ENCODE measurements around the gene KCNK3.

KCNK3 gene

GRCh38 chr2:26706616-26707473, 14.3 kb downstream of the KCNK3 start:
- no peak overlapping the region for H3K4me3 ChIP-seq (ENCODE audit: low read length)
- no peak for TF ChIP-seq CTCF (conservative IDR thresholded peaks at IDR 0.05; ENCODE audit: low read length)
- DNase-seq (ENCODE audit: low read depth): no peak

DNA sequence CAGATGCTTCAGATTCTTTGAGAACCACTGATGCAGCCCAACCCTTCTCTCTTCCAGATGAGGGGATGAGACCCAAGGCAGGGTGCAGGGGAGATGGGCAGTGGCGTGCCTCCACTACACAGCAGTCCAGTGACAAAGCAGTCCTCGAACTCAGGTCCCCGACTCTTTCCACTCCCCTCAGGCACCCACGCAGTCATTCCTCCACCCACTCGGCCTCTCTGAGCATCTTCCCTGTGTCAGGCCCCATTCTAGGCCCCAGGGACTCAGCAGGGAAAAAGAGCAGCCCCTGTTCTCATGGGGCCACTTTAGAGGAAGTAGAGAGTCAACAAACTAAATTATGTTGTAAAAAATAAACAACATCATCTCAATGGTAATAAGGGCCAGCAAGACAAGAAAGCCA, 15.2 kb downstream of the KCNK3 start:
- TF ChIP-seq CTCF (conservative IDR thresholded peaks at IDR 0.05; ENCODE audit: low read length): no peak
- no peak for DNase-seq (ENCODE audit: low read depth)
- no peak overlapping the region for H3K4me3 ChIP-seq (ENCODE audit: low read length)

DNA sequence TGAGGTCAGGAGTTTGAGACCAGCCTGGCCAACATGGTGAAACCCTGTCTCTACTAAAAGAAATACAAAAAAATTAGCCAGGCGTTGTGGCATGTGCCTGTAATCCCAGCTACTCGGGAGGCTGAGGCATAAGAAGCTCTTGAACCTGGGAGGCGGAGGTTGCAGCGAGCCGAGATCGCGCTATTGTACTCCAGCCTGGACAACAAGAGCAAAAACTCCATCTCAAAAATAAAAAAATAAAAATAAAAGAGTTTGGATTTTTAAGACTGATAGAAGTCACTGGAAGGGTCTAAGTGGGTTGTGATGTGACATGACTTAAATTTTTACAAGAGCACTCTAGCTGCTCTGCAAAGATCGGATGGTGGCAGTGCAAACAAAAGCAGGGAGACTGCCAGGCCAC, 15.9 kb downstream of the KCNK3 start:
- no peak overlapping the region for H3K4me3 ChIP-seq (ENCODE audit: low read length)
- DNase-seq (ENCODE audit: low read depth): no peak
- no peak for TF ChIP-seq CTCF (conservative IDR thresholded peaks at IDR 0.05; ENCODE audit: low read length)

- no peak for DNase-seq (ENCODE audit: low read depth)
- TF ChIP-seq CTCF (conservative IDR thresholded peaks at IDR 0.05; ENCODE audit: low read length): no peak
- no peak overlapping the region for H3K4me3 ChIP-seq (ENCODE audit: low read length)
Measured at GRCh38 chr2:26709323-26710110, 17.0 kb downstream of the KCNK3 start.

GRCh38 chr2:26710145-26710544, 17.6 kb downstream of the KCNK3 start:
- no peak overlapping the region for H3K4me3 ChIP-seq (ENCODE audit: low read length)
- no peak for DNase-seq (ENCODE audit: low read depth)
- no peak for TF ChIP-seq CTCF (conservative IDR thresholded peaks at IDR 0.05; ENCODE audit: low read length)

- no peak for TF ChIP-seq CTCF (conservative IDR thresholded peaks at IDR 0.05; ENCODE audit: low read length)
- no peak for DNase-seq (ENCODE audit: low read depth)
- H3K4me3 ChIP-seq (ENCODE audit: low read length): no peak overlapping the region
Measured at GRCh38 chr2:26710743-26711456, 18.4 kb downstream of the KCNK3 start.
